Measurements from ENCODE around the gene NPFFR2. TPM values are rescaled to one million over a fixed set of nuclear protein-coding genes. Genes with fewer than 3 reads are reported as not detected.

NPFFR2 gene
- total RNA-seq, 1 experiment from 2014 or later = not detected

GRCh38 chr4:72179342-72179741 is 147.5 kb downstream of the NPFFR2 start:
- no peaks in the 10 kb centered on the region for H3K9me3 Mint-ChIP-seq (ENCODE audit: unreplicated experiment)
- no peaks in the 10 kb centered on the region for H3K27me3 Mint-ChIP-seq (ENCODE audit: insufficient read depth, unreplicated experiment)
- CTCF ChIA-PET = no interaction called here
- H3K4me1 Mint-ChIP-seq (ENCODE audit: insufficient read depth, unreplicated experiment) = no peaks in the 10 kb centered on the region
- no peak overlapping the region for H3K4me3 Mint-ChIP-seq (ENCODE audit: unreplicated experiment)
- H3K36me3 Mint-ChIP-seq (ENCODE audit: insufficient read depth, unreplicated experiment) = no peaks in the 10 kb centered on the region
- BruUV-seq (replicated peaks) = no TSS peak
- TF ChIP-seq CTCF (IDR thresholded peaks at IDR 0.05; ENCODE audit: unreplicated experiment) = no peak
- POLR2A ChIA-PET = no interaction called here
- no peak for DNase-seq (ENCODE audit: unreplicated experiment)
- intact Hi-C loops (cut with micrococcal nuclease) = no loop called here
- no peak overlapping the region for H3K27ac Mint-ChIP-seq (ENCODE audit: low read depth, unreplicated experiment)

- H3K36me3 Mint-ChIP-seq (ENCODE audit: insufficient read depth, unreplicated experiment) = no peaks in the 10 kb centered on the region
- no TSS peak for BruUV-seq (replicated peaks)
- no peaks in the 10 kb centered on the region for H3K27me3 Mint-ChIP-seq (ENCODE audit: insufficient read depth, unreplicated experiment)
- POLR2A ChIA-PET = no interaction called here
- no peak for TF ChIP-seq CTCF (IDR thresholded peaks at IDR 0.05; ENCODE audit: unreplicated experiment)
- no peaks in the 10 kb centered on the region for H3K9me3 Mint-ChIP-seq (ENCODE audit: unreplicated experiment)
- no peaks in the 10 kb centered on the region for H3K4me1 Mint-ChIP-seq (ENCODE audit: insufficient read depth, unreplicated experiment)
- CTCF ChIA-PET = no interaction called here
- H3K4me3 Mint-ChIP-seq (ENCODE audit: unreplicated experiment) = no peak overlapping the region
- intact Hi-C loops (cut with micrococcal nuclease) = no loop called here
- H3K27ac Mint-ChIP-seq (ENCODE audit: low read depth, unreplicated experiment) = no peak overlapping the region
- DNase-seq (ENCODE audit: unreplicated experiment) = no peak
These were observed 154.9 kb downstream of the NPFFR2 start for GRCh38 chr4:72186714-72187113.

- no peaks in the 10 kb centered on the region for H3K9me3 Mint-ChIP-seq (ENCODE audit: unreplicated experiment)
- no peak overlapping the region for H3K4me3 Mint-ChIP-seq (ENCODE audit: unreplicated experiment)
- intact Hi-C loops (cut with micrococcal nuclease) = no loop called here
- H3K27ac Mint-ChIP-seq (ENCODE audit: low read depth, unreplicated experiment) = no peak overlapping the region
- no peak for DNase-seq (ENCODE audit: unreplicated experiment)
- ChIA-PET CTCF (no interaction called here), POLR2A (no interaction called here)
- no peaks in the 10 kb centered on the region for H3K4me1 Mint-ChIP-seq (ENCODE audit: insufficient read depth, unreplicated experiment)
- H3K36me3 Mint-ChIP-seq (ENCODE audit: insufficient read depth, unreplicated experiment) = no peaks in the 10 kb centered on the region
- TF ChIP-seq CTCF (IDR thresholded peaks at IDR 0.05; ENCODE audit: unreplicated experiment) = no peak
- BruUV-seq (replicated peaks) = no TSS peak
- no peaks in the 10 kb centered on the region for H3K27me3 Mint-ChIP-seq (ENCODE audit: insufficient read depth, unreplicated experiment)
These were observed 162.2 kb downstream of the NPFFR2 start for GRCh38 chr4:72194046-72194445.

- Mint-ChIP-seq H3K4me3 (ENCODE audit: unreplicated experiment) (no peak overlapping the region), H3K27me3 (ENCODE audit: insufficient read depth, unreplicated experiment) (no peaks in the 10 kb centered on the region), H3K27ac (ENCODE audit: low read depth, unreplicated experiment) (no peak overlapping the region), H3K4me1 (ENCODE audit: insufficient read depth, unreplicated experiment) (no peaks in the 10 kb centered on the region), H3K9me3 (ENCODE audit: unreplicated experiment) (no peaks in the 10 kb centered on the region), H3K36me3 (ENCODE audit: insufficient read depth, unreplicated experiment) (no peaks in the 10 kb centered on the region)
- BruUV-seq (replicated peaks) = no TSS peak
- ChIA-PET CTCF (no interaction called here), POLR2A (no interaction called here)
- TF ChIP-seq CTCF (IDR thresholded peaks at IDR 0.05; ENCODE audit: unreplicated experiment) = no peak
- intact Hi-C loops (cut with micrococcal nuclease) = no loop called here
- DNase-seq (ENCODE audit: unreplicated experiment) = no peak
These were observed 162.7 kb downstream of the NPFFR2 start for GRCh38 chr4:72194453-72194852.

Other genes with a start within 250 kb of the NPFFR2 start
- not detected in 2 replicates for gene GC, start 247.9 kb upstream of the NPFFR2 start, total RNA-seq (2022)